Measurements from ENCODE around the gene IAPP. TPM values are rescaled to one million over a fixed set of nuclear protein-coding genes. Genes with fewer than 3 reads are reported as not detected.

Gene IAPP
- total RNA-seq, 1 experiment from 2014 or later = not detected

- Mint-ChIP-seq H3K9me3 (peaks cover 7 to 17% of the 10 kb centered on the region in 2 experiments), H3K4me1 (peaks cover 9% of the 10 kb centered on the region in 2 experiments), H3K27ac (no peak overlapping the region), H3K27me3 (ENCODE audit: low read depth) (no peaks in the 10 kb centered on the region), H3K36me3 (ENCODE audit: insufficient read depth in 1 of 3, low read depth in 3 of 3) (peaks cover 11 to 13% (median 12%) of the 10 kb centered on the region in 3 experiments), H3K4me3 (no peak overlapping the region)
- no peak overlapping the region for H2BK5ac ChIP-seq (ENCODE audit: insufficient read length, low read length)
- H2BK15ac ChIP-seq (ENCODE audit: low read depth, low read length) = no peak overlapping the region
- no peak overlapping the region for H3K56ac ChIP-seq (ENCODE audit: insufficient read length, low read depth, low read length)
- H3K18ac ChIP-seq (ENCODE audit: insufficient read length, low read depth, low read length) = no peak overlapping the region
- H2BK120ac ChIP-seq (ENCODE audit: low read depth, low read length, poor library complexity, severe bottlenecking) = no peak overlapping the region
- no peak overlapping the region for H3K9ac ChIP-seq (ENCODE audit: extremely low read depth, insufficient read length, low read length)
- no peaks in the 10 kb centered on the region for H4K20me1 ChIP-seq (ENCODE audit: control insufficient read depth, insufficient read depth, insufficient read length)
- H3K79me2 ChIP-seq (ENCODE audit: insufficient read depth, low read length) = no peaks in the 10 kb centered on the region
- H4K91ac ChIP-seq (ENCODE audit: insufficient read length, low read depth, low read length) = no peak overlapping the region
- H2BK12ac ChIP-seq (ENCODE audit: insufficient read length, low read depth, low read length) = no peak overlapping the region
- DNase-seq = no peak
- H4K8ac ChIP-seq (replicated peaks; ENCODE audit: insufficient read length, low read depth, low read length) = no peak overlapping the region
- H3K27me3 ChIP-seq (ENCODE audit: insufficient read depth, low read length) = no peaks in the 10 kb centered on the region
- no peak overlapping the region for H2AK5ac ChIP-seq (ENCODE audit: insufficient read length, low read length)
- H3K23ac ChIP-seq (ENCODE audit: insufficient read length, low read depth, low read length) = no peak overlapping the region
- H2AFZ ChIP-seq (ENCODE audit: low read length) = no peak overlapping the region
- no peak overlapping the region for H3K4me2 ChIP-seq (ENCODE audit: insufficient read depth, insufficient read length, low read length)
- H3K4ac ChIP-seq (ENCODE audit: low read depth, low read length) = no peak overlapping the region
- H3K4me1 ChIP-seq (ENCODE audit: insufficient read depth, low read length) = peaks cover 3% of the 10 kb centered on the region; the same call in 1 of the 2 replicates
- no peak for TF ChIP-seq CTCF (conservative IDR thresholded peaks at IDR 0.05)
- H4K5ac ChIP-seq (ENCODE audit: insufficient read length, low read depth, low read length) = no peak overlapping the region
- no peak overlapping the region for H3K14ac ChIP-seq (ENCODE audit: insufficient read depth, low read length)
- no peak overlapping the region for H2BK20ac ChIP-seq (ENCODE audit: low read depth, low read length, poor library complexity, severe bottlenecking)
- 100% methylated on average over 1 of the region's 5 CpGs for WGBS (ENCODE audit: extremely low coverage, insufficient read length, low lambda C conversion rate)
- H3K27ac ChIP-seq (ENCODE audit: insufficient read length, low read depth, low read length) = no peak overlapping the region
- no peaks in the 10 kb centered on the region for H3K79me1 ChIP-seq (ENCODE audit: insufficient read depth, low read depth, low read length, poor library complexity, severe bottlenecking)
- no peaks in the 10 kb centered on the region for H3K23me2 ChIP-seq (ENCODE audit: insufficient read length, low read depth, low read length, poor library complexity, severe bottlenecking)
- H3K9me3 ChIP-seq (ENCODE audit: control insufficient read depth, low read depth, low read length) = no peaks in the 10 kb centered on the region
- H3T11ph ChIP-seq (ENCODE audit: low read length) = no peak overlapping the region
Observed at GRCh38 chr12:21336656-21337055, 36.0 kb upstream of the IAPP start.
